ENCODE data around the gene ITPR3.

The ITPR3 gene

GRCh38 chr6:33670971-33671743, 50.0 kb downstream of the ITPR3 start:
- no peak for DNase-seq

GRCh38 chr6:33671744-33672072, 50.6 kb downstream of the ITPR3 start:
- DNase-seq = no peak

DNA sequence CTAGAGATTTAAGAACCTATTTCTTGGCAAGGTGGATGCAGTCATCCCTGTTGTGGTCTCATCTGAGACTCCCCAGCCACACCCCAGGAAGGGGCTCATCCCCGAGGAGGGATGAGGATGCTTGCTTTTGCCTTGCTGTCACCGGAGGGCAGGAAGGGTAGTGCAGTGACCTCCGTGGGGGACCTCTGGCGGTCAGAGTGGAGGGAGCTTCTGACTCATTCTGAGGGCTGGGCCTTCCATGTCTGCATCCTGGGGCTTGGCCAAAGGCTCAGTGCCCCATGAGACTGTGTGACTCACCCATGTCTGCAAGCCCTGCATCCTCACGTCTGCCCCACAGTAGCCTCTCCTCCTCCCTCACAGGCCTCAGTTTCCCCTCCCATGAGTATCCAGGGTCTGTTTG, 51.7 kb downstream of the ITPR3 start:
- DNase-seq = peak in 1 of 14 donors; percentile 41

DNA sequence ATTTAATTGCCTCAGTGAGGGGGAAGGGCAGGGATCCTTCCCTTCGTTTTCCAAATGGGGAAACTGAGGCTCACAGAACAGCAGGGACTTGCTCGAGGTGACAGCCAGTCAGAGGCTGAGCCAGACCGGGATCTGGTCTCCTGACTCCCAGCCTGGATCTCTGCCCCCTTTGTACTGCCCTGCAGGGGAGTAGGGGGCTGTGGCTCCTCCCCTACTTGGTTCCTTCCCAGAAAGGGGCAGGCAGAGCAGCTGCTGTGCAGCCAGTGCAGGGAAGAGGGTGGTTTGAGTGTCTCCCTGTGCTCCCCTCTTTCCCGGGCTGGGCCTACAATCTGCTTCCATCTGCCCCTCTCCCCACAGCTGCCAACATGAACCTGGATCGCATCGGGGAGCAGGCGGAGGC, 52.7 kb downstream of the ITPR3 start:
- no peak for DNase-seq

DNA sequence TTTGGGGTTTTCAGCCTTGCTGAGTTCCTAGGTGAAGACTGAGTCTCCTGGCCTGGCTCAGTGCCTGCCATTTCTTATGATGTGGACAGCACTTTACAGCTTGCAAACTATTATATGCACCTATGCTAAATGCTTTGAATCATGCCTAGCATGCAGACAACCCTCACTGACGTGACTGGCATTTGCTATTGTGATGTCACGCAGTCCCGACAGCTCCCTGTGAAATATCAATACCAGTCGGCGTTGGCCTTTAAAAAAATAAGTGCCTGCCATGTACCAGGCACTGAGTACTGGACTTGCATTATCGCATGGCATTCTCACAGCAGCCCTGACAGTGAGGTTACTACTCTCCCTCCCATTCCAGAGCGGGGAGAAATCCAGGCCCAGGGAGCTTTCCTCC, 54.8 kb downstream of the ITPR3 start:
- DNase-seq = no peak

DNA sequence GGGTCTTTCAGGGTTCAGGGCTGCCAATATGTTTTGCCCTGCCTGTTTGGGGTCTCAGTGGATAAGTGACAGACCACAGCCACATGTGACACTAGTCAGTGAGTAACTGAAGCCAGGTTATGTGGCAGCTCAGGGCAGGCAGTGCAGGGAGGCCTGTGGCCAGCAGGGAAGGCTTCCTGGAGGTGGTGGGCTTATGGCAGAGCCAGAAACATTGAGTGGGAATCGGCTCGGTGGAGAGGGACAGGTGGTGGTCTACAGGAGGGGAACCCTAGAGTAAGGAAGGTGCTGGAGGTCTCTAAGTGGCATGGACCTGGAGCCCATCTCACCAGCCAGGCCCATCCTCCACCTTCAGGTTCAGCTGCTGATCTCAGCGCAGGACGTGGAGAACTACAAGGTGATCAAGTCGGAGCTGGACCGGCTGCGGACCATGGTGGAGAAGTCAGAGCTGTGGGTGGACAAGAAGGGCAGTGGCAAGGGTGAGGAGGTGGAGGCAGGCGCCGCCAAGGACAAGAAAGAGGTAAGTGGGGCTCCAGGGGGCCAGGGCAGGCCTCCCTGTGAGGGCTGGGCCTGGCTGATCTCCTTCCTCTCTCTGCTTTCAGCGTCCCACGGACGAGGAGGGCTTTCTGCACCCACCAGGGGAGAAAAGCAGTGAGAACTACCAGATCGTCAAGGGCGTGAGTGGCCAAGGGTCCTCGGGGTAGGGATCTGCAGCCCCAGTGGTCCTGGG, 55.5 kb downstream of the ITPR3 start:
- DNase-seq = no peak

GRCh38 chr6:33677143-33677660, 56.1 kb downstream of the ITPR3 start:
- DNase-seq = no peak

GRCh38 chr6:33677689-33678088, 56.6 kb downstream of the ITPR3 start:
- DNase-seq = no peak

DNA sequence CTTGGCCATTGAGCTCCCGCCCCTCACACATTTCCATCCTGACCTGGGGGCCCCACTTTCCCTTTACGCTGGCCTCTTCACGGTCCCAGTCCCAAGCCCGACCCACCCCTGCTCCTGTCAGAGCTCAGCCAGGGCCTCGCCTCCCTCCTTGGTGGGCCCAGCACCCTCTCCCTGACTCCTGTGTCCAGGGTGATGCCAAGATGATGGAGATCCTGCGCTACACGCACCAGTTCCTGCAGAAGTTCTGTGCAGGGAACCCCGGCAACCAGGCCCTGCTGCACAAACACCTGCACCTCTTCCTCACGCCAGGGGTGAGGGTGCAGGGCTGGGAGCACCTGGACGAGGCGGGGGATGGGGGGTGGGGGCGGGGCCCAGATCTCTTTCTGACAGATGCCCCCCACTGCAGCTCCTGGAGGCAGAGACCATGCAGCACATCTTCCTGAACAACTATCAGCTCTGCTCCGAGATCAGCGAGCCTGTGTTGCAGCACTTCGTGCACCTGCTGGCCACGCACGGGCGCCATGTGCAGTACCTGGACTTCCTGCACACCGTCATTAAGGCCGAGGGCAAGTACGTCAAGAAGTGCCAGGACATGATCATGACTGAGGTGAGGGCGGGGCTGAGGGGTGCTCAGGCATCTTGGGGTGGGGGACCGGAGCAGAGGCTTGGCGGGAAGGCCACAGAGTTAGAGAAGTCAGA, 57.3 kb downstream of the ITPR3 start:
- DNase-seq = no peak

DNA sequence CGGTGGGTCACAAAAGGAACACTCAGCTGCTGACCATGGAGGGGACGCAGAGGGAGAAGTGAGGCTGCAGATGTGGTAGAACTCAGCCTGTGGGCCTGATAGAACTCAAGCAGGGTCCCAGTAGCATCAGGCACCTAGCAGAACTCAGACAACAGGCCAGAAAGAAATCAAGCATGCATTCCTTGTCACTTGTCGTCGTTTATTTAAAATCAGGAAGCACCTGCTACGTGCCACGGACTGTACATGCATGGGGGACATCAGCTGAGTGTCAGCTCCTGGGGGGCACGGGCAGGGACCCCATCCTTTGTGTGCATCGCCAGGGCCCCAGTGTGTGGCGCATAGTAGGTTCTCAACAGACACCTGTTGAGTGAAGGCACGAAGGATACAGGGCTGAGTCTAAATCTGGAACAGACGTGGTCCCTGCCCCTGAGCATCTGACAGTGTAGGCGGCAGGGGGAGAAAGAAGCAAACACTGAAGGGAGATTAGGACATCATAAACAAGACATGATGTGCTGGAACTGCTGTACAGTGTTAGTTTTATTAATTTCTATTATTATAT, 57.9 kb downstream of the ITPR3 start:
- no peak for DNase-seq

DNA sequence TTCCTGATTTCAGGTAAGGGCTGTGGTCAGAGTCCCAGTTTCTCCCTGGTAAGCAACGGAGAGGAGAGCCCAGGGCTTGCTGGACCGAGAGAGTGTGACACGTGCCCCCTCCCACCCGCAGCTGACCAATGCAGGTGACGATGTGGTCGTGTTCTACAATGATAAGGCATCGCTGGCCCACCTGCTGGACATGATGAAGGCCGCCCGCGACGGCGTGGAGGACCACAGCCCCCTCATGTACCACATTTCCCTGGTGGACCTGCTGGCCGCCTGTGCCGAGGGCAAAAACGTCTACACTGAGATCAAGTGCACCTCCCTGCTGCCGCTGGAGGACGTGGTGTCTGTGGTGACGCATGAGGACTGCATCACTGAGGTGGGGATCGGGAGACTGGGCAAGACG, 58.6 kb downstream of the ITPR3 start:
- DNase-seq = no peak

DNA sequence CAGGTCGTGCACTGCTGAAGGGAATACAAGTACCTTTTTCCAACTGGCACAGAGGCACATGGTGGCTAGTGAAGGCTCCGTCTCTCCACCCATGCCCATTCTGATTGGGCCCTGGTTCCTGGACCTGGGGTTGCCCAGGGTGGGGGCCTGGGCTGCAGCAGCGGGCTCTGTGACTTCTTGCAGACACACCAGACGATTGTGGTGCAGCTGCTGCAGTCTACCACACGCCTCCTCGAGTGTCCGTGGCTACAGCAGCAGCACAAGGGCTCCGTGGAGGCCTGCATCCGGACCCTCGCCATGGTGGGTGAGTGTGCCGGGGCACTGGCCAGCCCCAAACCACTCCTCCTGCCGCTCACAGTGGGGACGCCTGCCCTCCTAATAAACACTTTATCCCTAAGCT, 61.2 kb downstream of the ITPR3 start:
- no peak for DNase-seq

DNA sequence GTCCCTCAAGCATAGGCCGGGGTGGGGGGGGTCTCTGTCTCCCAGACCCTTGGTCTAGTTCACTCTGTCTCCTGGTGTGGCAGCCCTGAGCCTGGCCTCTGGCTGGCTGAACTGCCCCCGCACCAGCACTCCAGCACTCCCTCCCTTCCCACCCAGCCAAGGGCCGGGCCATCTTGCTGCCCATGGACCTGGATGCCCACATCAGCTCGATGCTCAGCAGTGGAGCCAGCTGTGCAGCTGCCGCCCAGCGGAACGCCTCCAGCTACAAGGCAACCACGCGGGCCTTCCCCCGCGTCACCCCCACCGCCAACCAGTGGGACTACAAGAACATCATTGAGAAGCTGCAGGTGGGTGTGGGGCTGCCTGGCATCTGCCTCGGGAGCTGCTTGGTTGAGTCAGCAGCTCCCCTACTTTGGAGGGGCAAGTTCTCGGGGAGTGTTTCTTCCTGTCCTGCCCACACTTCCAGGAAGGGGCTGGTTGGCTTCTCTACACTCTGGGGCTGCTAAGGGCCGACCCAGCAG, 62.0 kb downstream of the ITPR3 start:
- peak in 11 of 14 donors; percentile 5 to 84 (median 39) for DNase-seq

GRCh38 chr6:33683576-33684427, 62.7 kb downstream of the ITPR3 start:
- DNase-seq = peak in 1 of 14 donors; percentile 49

GRCh38 chr6:33684428-33684896, 63.3 kb downstream of the ITPR3 start:
- no peak for DNase-seq

DNA sequence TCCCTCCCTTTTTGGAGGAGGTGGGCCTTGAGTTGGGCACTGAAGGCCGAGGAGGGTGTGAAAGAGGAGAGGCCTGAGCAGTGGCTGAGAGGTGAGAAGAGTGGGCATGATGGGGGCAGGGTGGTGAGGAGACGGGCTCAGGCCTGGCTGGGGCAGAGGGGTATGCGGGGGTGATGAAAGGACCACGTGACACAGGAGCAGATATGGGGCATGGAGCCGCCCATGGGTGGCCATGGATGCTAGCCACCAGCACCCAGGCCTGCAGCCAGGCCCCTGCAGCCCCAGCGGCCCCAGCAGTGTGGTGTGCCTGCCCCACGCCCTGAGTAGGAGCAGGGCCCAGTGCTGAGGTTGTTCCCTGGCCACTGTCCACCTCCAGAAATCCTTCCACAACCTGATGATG, 63.9 kb downstream of the ITPR3 start:
- DNase-seq = no peak

DNA sequence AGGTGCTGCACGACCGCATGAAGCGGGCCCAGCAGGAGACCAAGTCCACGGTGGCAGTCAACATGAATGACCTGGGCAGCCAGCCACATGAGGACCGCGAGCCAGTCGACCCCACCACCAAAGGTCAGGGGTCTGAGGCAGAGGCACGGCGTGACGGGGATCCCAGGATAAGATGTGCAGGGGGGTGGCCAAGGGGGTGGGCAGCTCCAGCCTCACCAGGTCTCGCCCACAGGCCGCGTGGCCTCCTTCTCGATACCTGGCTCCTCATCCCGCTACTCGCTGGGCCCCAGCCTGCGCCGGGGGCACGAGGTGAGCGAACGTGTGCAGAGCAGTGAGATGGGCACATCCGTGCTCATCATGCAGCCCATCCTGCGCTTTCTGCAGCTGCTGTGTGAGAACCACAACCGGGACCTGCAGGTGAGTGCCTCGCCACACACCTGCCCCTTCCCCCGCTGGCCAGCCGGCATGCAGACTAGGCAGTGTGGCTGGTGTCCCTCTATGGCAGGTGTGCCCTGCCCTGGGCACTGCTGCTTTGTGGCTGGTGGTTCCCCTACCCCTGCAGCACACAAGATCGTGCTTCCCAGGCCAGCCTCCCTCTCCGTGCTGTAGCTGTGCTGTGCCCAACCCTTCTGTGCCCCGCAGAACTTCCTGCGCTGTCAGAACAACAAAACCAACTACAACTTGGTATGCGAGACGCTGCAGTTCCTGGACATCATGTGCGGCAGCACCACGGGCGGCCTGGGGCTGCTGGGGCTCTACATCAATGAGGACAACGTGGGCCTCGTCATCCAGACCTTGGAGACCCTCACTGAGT, 64.5 kb downstream of the ITPR3 start:
- no peak for DNase-seq

DNA sequence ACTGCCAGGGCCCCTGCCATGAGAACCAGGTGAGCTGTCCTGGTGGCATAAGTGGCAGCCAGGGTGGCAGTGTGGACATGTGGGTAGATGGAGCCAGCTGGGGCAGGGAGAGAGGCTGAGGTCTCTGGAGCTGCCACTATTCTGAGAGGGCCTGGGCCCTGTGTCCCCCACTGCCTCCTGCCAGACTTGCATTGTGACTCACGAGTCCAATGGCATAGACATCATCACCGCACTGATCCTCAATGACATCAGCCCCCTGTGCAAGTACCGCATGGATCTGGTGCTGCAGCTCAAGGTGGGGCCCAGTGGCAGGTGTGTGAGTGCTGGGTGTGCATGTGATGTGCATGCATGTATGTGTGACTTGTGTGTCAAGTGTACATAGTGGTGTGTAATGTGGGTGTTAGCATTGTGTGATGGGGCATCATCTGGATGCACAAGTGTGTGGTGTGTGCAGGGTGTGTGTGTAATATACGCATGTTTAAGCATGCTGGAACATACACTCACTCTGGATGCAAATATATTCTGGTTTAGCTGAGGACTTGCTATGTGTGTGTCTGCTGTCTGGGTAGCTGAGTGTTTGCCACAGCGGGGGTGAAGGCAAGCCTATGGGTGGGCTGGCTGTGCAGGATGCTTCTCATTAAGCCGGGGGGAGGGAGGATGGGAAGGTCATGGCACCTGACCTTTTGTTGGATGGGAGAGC, 65.3 kb downstream of the ITPR3 start:
- no peak for DNase-seq

- no peak for DNase-seq
Measured at GRCh38 chr6:33686981-33687975, 66.2 kb downstream of the ITPR3 start.
